Fibroblast of lung (primary cell): ENCODE measurements around the gene LRRC47. TPM values are rescaled to one million over a fixed set of nuclear protein-coding genes. Genes with fewer than 3 reads are reported as not detected.

Experiments used
- DNase-seq, 2 donors: peaks; one replicate each; pipeline versions ENCODE4 v3.0.0 to v3.0.0-alpha.2; 2010; ENCODE audit warnings: low read depth in 2 of 2
- H2AFZ ChIP-seq: 2 replicates; pipeline ENCODE4 v1.5.1; 2012; ENCODE audit warnings: low read length, control low read depth, inconsistent platforms
- H3K27ac ChIP-seq: 2 replicates; pipeline ENCODE4 v1.5.1; 2011; ENCODE audit warnings: low read length, control low read depth; ENCODE audit not compliant: insufficient read depth
- H3K27me3 ChIP-seq: 2 replicates; pipeline ENCODE4 v1.5.1; 2011; ENCODE audit warnings: mild to moderate bottlenecking, low read length; ENCODE audit not compliant: control insufficient read depth, insufficient read depth
- H3K36me3 ChIP-seq: 2 replicates; pipeline ENCODE4 v1.5.1; 2011; ENCODE audit warnings: low read length; ENCODE audit not compliant: control insufficient read depth, insufficient read depth
- H3K4me1 ChIP-seq: 2 replicates; pipeline ENCODE4 v1.5.1; 2011; ENCODE audit warnings: low read length; ENCODE audit not compliant: control insufficient read depth, insufficient read depth; ENCODE audit errors: extremely low read depth
- H3K4me2 ChIP-seq: 2 replicates; pipeline ENCODE4 v1.5.1; 2011; ENCODE audit warnings: low read length, control low read depth; ENCODE audit not compliant: insufficient read depth; ENCODE audit errors: extremely low read depth
- H3K4me3 ChIP-seq, 4 experiments: fragments of 200-600 bp in 1 of 4; sonication (generic) in 1 of 4; replicated peaks in 1 of 4; 2 replicates each; pipeline ENCODE4 v1.5.1; 2011 to 2016; ENCODE audit warnings: low read length in 4 of 4, low read depth in 3 of 4, mild to moderate bottlenecking in 3 of 4, control low read depth in 2 of 4, inconsistent platforms in 1 of 4, mixed read lengths in 1 of 4; ENCODE audit not compliant: insufficient read depth in 1 of 4; ENCODE audit errors: control extremely low read depth in 1 of 4
- H3K79me2 ChIP-seq: 2 replicates; pipeline ENCODE4 v1.5.1; 2012; ENCODE audit warnings: mild to moderate bottlenecking, low read length, inconsistent platforms; ENCODE audit not compliant: control insufficient read depth, insufficient read depth
- H3K9ac ChIP-seq: 2 replicates; pipeline ENCODE4 v1.5.1; 2011; ENCODE audit warnings: mild to moderate bottlenecking, low read length, control low read depth; ENCODE audit not compliant: insufficient read depth
- H3K9me3 ChIP-seq: 2 replicates; pipeline ENCODE4 v1.5.1; 2012; ENCODE audit warnings: low read depth, low read length; ENCODE audit not compliant: control insufficient read depth, insufficient read depth
- H4K20me1 ChIP-seq: 2 replicates; pipeline ENCODE4 v1.5.1; 2011; ENCODE audit warnings: low read length; ENCODE audit not compliant: control insufficient read depth, insufficient read depth; ENCODE audit errors: extremely low read depth
- CTCF ChIP-seq, 2 donors: IDR thresholded peaks in 1 of 2; conservative IDR thresholded peaks in 1 of 2; 1 replicate in 1 of 2; 2 replicates in 1 of 2; pipeline ENCODE4 v1.5.1; 2011 to 2012; ENCODE audit warnings: low read length in 2 of 2, control low read depth in 1 of 2, inconsistent platforms in 1 of 2, low read depth in 1 of 2, mild to moderate bottlenecking in 1 of 2
- EZH2 ChIP-seq: IDR thresholded peaks from 2 replicates; pipeline ENCODE4 v1.5.1; 2012; ENCODE audit warnings: low read length, control low read depth, mild to moderate bottlenecking; ENCODE audit errors: missing control alignments
- polyA plus RNA-seq, 2 donors: library from polyadenylated mRNA; depleted of rRNA in 1 of 2; stranded (reverse) in 1 of 2; unstranded in 1 of 2; fragments of >200 nt; gene quantifications; 2 replicates each; pipeline ENCODE4 v1.2.1, GENCODE V29; 2011 to 2012; ENCODE audit warnings: missing spikeins in 1 of 2
- total RNA-seq: library from RNA; depleted of rRNA; stranded (reverse); fragments of >200 nt; gene quantifications from 2 replicates; pipeline ENCODE4 v1.2.1, GENCODE V29; 2014

The LRRC47 gene
- total and polyA plus RNA-seq, 2 donors (not counting 1 experiment from before 2014, with no cell fraction given) = 25.1 to 28.8 TPM

GRCh38 chr1:3736131-3736561 is 60.2 kb downstream of the LRRC47 start:
- no peak for TF ChIP-seq EZH2
- TF ChIP-seq CTCF (conservative IDR thresholded peaks at IDR 0.05 in 1 of 2, IDR thresholded peaks at IDR 0.05 in 1 of 2; ENCODE audit: low read depth in 1 of 2, low read length in 2 of 2) = no peak
- no peak overlapping the region for H3K27ac ChIP-seq
- H3K9me3 ChIP-seq = no peaks in the 10 kb centered on the region
- peaks cover 10% of the 10 kb centered on the region for H3K36me3 ChIP-seq
- H3K4me2 ChIP-seq = no peak overlapping the region
- H3K4me3 ChIP-seq = no peak overlapping the region
- no peaks in the 10 kb centered on the region for H3K79me2 ChIP-seq
- no peaks in the 10 kb centered on the region for H3K27me3 ChIP-seq
- H3K9ac ChIP-seq = no peak overlapping the region
- no peak overlapping the region for H2AFZ ChIP-seq
- H3K4me1 ChIP-seq = no peaks in the 10 kb centered on the region
- no peaks in the 10 kb centered on the region for H4K20me1 ChIP-seq
- no peak for DNase-seq

GRCh38 chr1:3735688-3736087 is 60.6 kb downstream of the LRRC47 start:
- DNase-seq = no peak
- H2AFZ ChIP-seq = no peak overlapping the region
- TF ChIP-seq CTCF (conservative IDR thresholded peaks at IDR 0.05 in 1 of 2, IDR thresholded peaks at IDR 0.05 in 1 of 2; ENCODE audit: low read depth in 1 of 2, low read length in 2 of 2) (no peak), EZH2 (no peak)
- H3K36me3 ChIP-seq = peaks cover 10% of the 10 kb centered on the region
- no peak overlapping the region for H3K4me3 ChIP-seq
- no peaks in the 10 kb centered on the region for H3K4me1 ChIP-seq
- H3K9ac ChIP-seq = no peak overlapping the region
- H4K20me1 ChIP-seq = no peaks in the 10 kb centered on the region
- H3K27ac ChIP-seq = no peak overlapping the region
- no peaks in the 10 kb centered on the region for H3K9me3 ChIP-seq
- H3K27me3 ChIP-seq = no peaks in the 10 kb centered on the region
- no peaks in the 10 kb centered on the region for H3K79me2 ChIP-seq
- no peak overlapping the region for H3K4me2 ChIP-seq

GRCh38 chr1:3735027-3735681 is 61.1 kb downstream of the LRRC47 start:
- no peak overlapping the region for H2AFZ ChIP-seq
- H3K27ac ChIP-seq = no peak overlapping the region
- H3K9me3 ChIP-seq = no peaks in the 10 kb centered on the region
- H3K9ac ChIP-seq = no peak overlapping the region
- no peaks in the 10 kb centered on the region for H3K27me3 ChIP-seq
- H3K4me2 ChIP-seq = no peak overlapping the region
- no peaks in the 10 kb centered on the region for H4K20me1 ChIP-seq
- H3K79me2 ChIP-seq = no peaks in the 10 kb centered on the region
- DNase-seq = no peak
- H3K36me3 ChIP-seq = peaks cover 10% of the 10 kb centered on the region
- TF ChIP-seq CTCF (conservative IDR thresholded peaks at IDR 0.05 in 1 of 2, IDR thresholded peaks at IDR 0.05 in 1 of 2; ENCODE audit: low read depth in 1 of 2, low read length in 2 of 2) = no peak
- no peak for TF ChIP-seq EZH2
- no peaks in the 10 kb centered on the region for H3K4me1 ChIP-seq
- H3K4me3 ChIP-seq = no peak overlapping the region
